ENCODE data around the gene MAD1L1.

MAD1L1 gene

GRCh38 chr7:2011266-2012043 is 221.3 kb downstream of the MAD1L1 start:
- TF ChIP-seq CTCF (IDR thresholded peaks at IDR 0.05; ENCODE audit: borderline replicate concordance, insufficient read depth, low read depth, low read length): no peak
- no peak overlapping the region for H3K4me3 ChIP-seq (ENCODE audit: low read depth, low read length)

GRCh38 chr7:2010551-2011265 is 222.0 kb downstream of the MAD1L1 start:
- H3K4me3 ChIP-seq (ENCODE audit: low read depth, low read length): no peak overlapping the region
- TF ChIP-seq CTCF (IDR thresholded peaks at IDR 0.05; ENCODE audit: borderline replicate concordance, insufficient read depth, low read depth, low read length): no peak

- no peak overlapping the region for H3K4me3 ChIP-seq (ENCODE audit: low read depth, low read length)
- TF ChIP-seq CTCF (IDR thresholded peaks at IDR 0.05; ENCODE audit: borderline replicate concordance, insufficient read depth, low read depth, low read length): no peak
Measured at GRCh38 chr7:2010101-2010500, 222.6 kb downstream of the MAD1L1 start.

GRCh38 chr7:2009541-2010001 is 223.2 kb downstream of the MAD1L1 start:
- H3K4me3 ChIP-seq (ENCODE audit: low read depth, low read length): no peak overlapping the region
- no peak for TF ChIP-seq CTCF (IDR thresholded peaks at IDR 0.05; ENCODE audit: borderline replicate concordance, insufficient read depth, low read depth, low read length)

- no peak overlapping the region for H3K4me3 ChIP-seq (ENCODE audit: low read depth, low read length)
- no peak for TF ChIP-seq CTCF (IDR thresholded peaks at IDR 0.05; ENCODE audit: borderline replicate concordance, insufficient read depth, low read depth, low read length)
Measured at GRCh38 chr7:2008936-2009540, 223.7 kb downstream of the MAD1L1 start.

GRCh38 chr7:2008101-2008935 is 224.4 kb downstream of the MAD1L1 start:
- TF ChIP-seq CTCF (IDR thresholded peaks at IDR 0.05; ENCODE audit: borderline replicate concordance, insufficient read depth, low read depth, low read length): no peak
- no peak overlapping the region for H3K4me3 ChIP-seq (ENCODE audit: low read depth, low read length)
